Adrenal gland (tissue), 12 donors: Measurements from ENCODE around the gene WDR87. TPM values are rescaled to one million over a fixed set of nuclear protein-coding genes. Genes with fewer than 3 reads are reported as not detected.

Source experiments
- DNase-seq, 7 donors: peaks; one replicate each; pipeline ENCODE4 v3.0.0-alpha.2; 2019 to 2020
- H3K27ac ChIP-seq, 5 donors: fragments of 200-600 bp; sonication (generic) in 4 of 5; 1 replicate in 3 of 5; 2 replicates in 2 of 5; pipeline versions ENCODE4 v1.5.1 to v1.8.0; 2016 to 2020; ENCODE audit warnings: mild to moderate bottlenecking in 1 of 5
- H3K27me3 ChIP-seq: fragments of 200-600 bp; 2 replicates; pipeline ENCODE4 v1.8.0; 2021
- H3K36me3 ChIP-seq, 2 donors: fragments of 200-600 bp; replicated peaks in 1 of 2; 1 replicate in 1 of 2; 2 replicates in 1 of 2; pipeline versions ENCODE4 v1.5.1 to v1.8.0; 2018 to 2022
- H3K4me1 ChIP-seq, 2 donors: fragments of 200-600 bp; replicated peaks in 1 of 2; 1 replicate in 1 of 2; 2 replicates in 1 of 2; pipeline versions ENCODE4 v1.5.1 to v1.8.0; 2018 to 2021
- H3K4me3 ChIP-seq, 4 donors: fragments of 200-600 bp; sonication (generic) in 3 of 4; one replicate each; pipeline ENCODE4 v1.5.1; 2016 to 2018
- H3K9me3 ChIP-seq, 3 donors: fragments of 200-600 bp; sonication (generic) in 1 of 3; replicated peaks in 1 of 3; 1 replicate in 2 of 3; 2 replicates in 1 of 3; pipeline versions ENCODE4 v1.5.1 to v1.8.0; 2016 to 2021
- CTCF ChIP-seq, 6 experiments: fragments of 450-650 bp in 4 of 6; fragments of 200-600 bp in 2 of 6; sonication (generic) in 1 of 6; IDR thresholded peaks; 1 replicate in 5 of 6; 2 replicates in 1 of 6; pipeline versions ENCODE4 v1.5.1 to v1.8.0; 2016 to 2021; ENCODE audit warnings: antibody characterized with exemption in 6 of 6, mild to moderate bottlenecking in 2 of 6, moderate library complexity in 1 of 6
- POLR2A ChIP-seq, 2 donors: fragments of 450-650 bp; IDR thresholded peaks; one replicate each; pipeline ENCODE4 v1.6.1; 2017; ENCODE audit warnings: antibody characterized with exemption in 2 of 2, mild to moderate bottlenecking in 2 of 2, moderate library complexity in 1 of 2
- WGBS, 4 donors: extraction: QIAGEN DNeasy Blood & Tissue Kit in 2 of 4; methylation state at CpG; one replicate each; pipeline versions ENCODE4 v1.1.5 to v1.1.7; 2013 to 2017; 5-methylcytosine and 5-hydroxymethylcytosine counted together
- intact Hi-C, 2 donors: fragments of 100-400 bp; cut with DNase I; formaldehyde crosslinking; loops; one replicate each; pipeline versions ENCODE4 v1.14.1 to v1.15.0; 2022 to 2023
- polyA plus RNA-seq, 3 donors: library from polyadenylated mRNA; stranded (reverse); fragments of 200-250 nt in 2 of 3; fragments of 350-450 nt in 1 of 3; fragmentation: Illumina TruSeq in 1 of 3; extraction: RNeasy Lipid Tissue Mini Kit (QIAGEN cat#74804) in 1 of 3; gene quantifications; one replicate each; pipeline ENCODE4 v1.2.3, GENCODE V29; 2013 to 2014
- total RNA-seq, 9 donors: library from RNA; depleted of rRNA in 4 of 9; stranded (reverse); fragments of >200 nt in 4 of 9; fragments of 120-200 nt in 1 of 9; fragmentation: NEBNext Ultra II Directional in 1 of 9; extraction: Animal tissue kit (Norgen Biotek cat#: 25700) in 1 of 9; gene quantifications; one replicate each; pipeline versions ENCODE4 v1.1.0 to v1.2.4, GENCODE V29; 2013 to 2023
- donor health status: healthy with polysubstance abuse.
- donor health status: Bipolar disorder and iron deficiency.
- donor health status: DM: yes; HTN: yes; CAD: no.
- donor health status: DM: no; HTN: no; CAD: no.
- donor health status: DM: no; HTN: no; CAD: no.
- donor health status: DM: yes; HTN: yes; CAD: no.

Gene WDR87
- total and polyA plus RNA-seq, 12 donors: under 0.01 to 0.08 TPM; not detected in 10

- no peaks in the 10 kb centered on the region for H3K4me1 ChIP-seq
- H3K36me3 ChIP-seq: no peaks in the 10 kb centered on the region
- H3K9me3 ChIP-seq: no peaks in the 10 kb centered on the region
- 35 to 61% (median 53%) methylated on average over 1 of the region's 1 CpG for WGBS, 4 donors
- H3K27ac ChIP-seq: no peak overlapping the region
- DNase-seq: no peak
- H3K4me3 ChIP-seq: no peak overlapping the region
- TF ChIP-seq POLR2A (IDR thresholded peaks at IDR 0.05) (no peak), CTCF (IDR thresholded peaks at IDR 0.05) (no peak)
- no peaks in the 10 kb centered on the region for H3K27me3 ChIP-seq
- intact Hi-C loops: no loop called here
Measured at GRCh38 chr19:37953918-37954303, 47.5 kb upstream of the WDR87 start.

GRCh38 chr19:37953171-37953917 lies 47.0 kb upstream of the WDR87 start:
- Histone ChIP-seq H3K9me3 (no peaks in the 10 kb centered on the region), H3K4me3 (no peak overlapping the region), H3K27ac (no peak overlapping the region), H3K4me1 (no peaks in the 10 kb centered on the region), H3K27me3 (no peaks in the 10 kb centered on the region), H3K36me3 (no peaks in the 10 kb centered on the region)
- 85 to 89% (median 87%) methylated on average over 11 of the region's 11 CpGs for WGBS, 4 donors
- TF ChIP-seq POLR2A (IDR thresholded peaks at IDR 0.05) (no peak), CTCF (IDR thresholded peaks at IDR 0.05) (no peak)
- intact Hi-C loops: no loop called here
- DNase-seq: no peak

- Histone ChIP-seq H3K27ac (no peak overlapping the region), H3K36me3 (no peaks in the 10 kb centered on the region), H3K27me3 (no peaks in the 10 kb centered on the region), H3K4me1 (no peaks in the 10 kb centered on the region), H3K9me3 (no peaks in the 10 kb centered on the region), H3K4me3 (no peak overlapping the region)
- WGBS, 4 donors: 65 to 83% (median 80%) methylated on average over 4 of the region's 4 CpGs
- intact Hi-C loops: no loop called here
- no peak for TF ChIP-seq POLR2A (IDR thresholded peaks at IDR 0.05)
- no peak for TF ChIP-seq CTCF (IDR thresholded peaks at IDR 0.05)
- no peak for DNase-seq
Measured at GRCh38 chr19:37951816-37952210, 45.4 kb upstream of the WDR87 start.

- DNase-seq: no peak
- no peak for TF ChIP-seq CTCF (IDR thresholded peaks at IDR 0.05)
- TF ChIP-seq POLR2A (IDR thresholded peaks at IDR 0.05): no peak
- WGBS, 4 donors: 84 to 88% (median 85%) methylated on average over 24 to 25 of the region's 25 CpGs
- intact Hi-C loops: no loop called here
- H3K27ac ChIP-seq: no peak overlapping the region
- no peaks in the 10 kb centered on the region for H3K4me1 ChIP-seq
- H3K9me3 ChIP-seq: no peaks in the 10 kb centered on the region
- no peaks in the 10 kb centered on the region for H3K36me3 ChIP-seq
- H3K27me3 ChIP-seq: no peaks in the 10 kb centered on the region
- H3K4me3 ChIP-seq: no peak overlapping the region
Measured at GRCh38 chr19:37950471-37951175, 44.2 kb upstream of the WDR87 start.
